ENCODE data around the gene RETREG3.

The RETREG3 gene

GRCh38 chr17:42591411-42591810 is 17.8 kb downstream of the RETREG3 start:
- ATAC-seq (ENCODE audit: low read depth), result peak; percentile 16; the same call in 1 of the 3 replicates
- TF ChIP-seq CTCF (IDR thresholded peaks at IDR 0.05; ENCODE audit: poor library complexity, severe bottlenecking), result no peak

GRCh38 chr17:42590886-42591285 is 18.3 kb downstream of the RETREG3 start:
- no peak for ATAC-seq (ENCODE audit: low read depth)
- no peaks in the 10 kb centered on the region for H3K9me3 ChIP-seq (ENCODE audit: severe bottlenecking)

More at GRCh38 chr17:42591411-42591810, 17.8 kb downstream of the RETREG3 start:
- no peak for DNase-seq (ENCODE audit: low spot score)
- peaks cover 28% of the 10 kb centered on the region for H3K4me1 ChIP-seq (ENCODE audit: insufficient read depth, poor library complexity, severe bottlenecking)
- no peaks in the 10 kb centered on the region for H3K27me3 ChIP-seq (ENCODE audit: insufficient read depth, poor library complexity, severe bottlenecking)
- no peaks in the 10 kb centered on the region for H3K9me3 ChIP-seq (ENCODE audit: severe bottlenecking)
- H3K27ac ChIP-seq (ENCODE audit: poor library complexity, severe bottlenecking), result peak overlapping the region; percentile 54
- peaks cover 53% of the 10 kb centered on the region for H3K36me3 ChIP-seq (ENCODE audit: low read depth)
- H3K4me3 ChIP-seq (ENCODE audit: severe bottlenecking), result no peak overlapping the region

DNA sequence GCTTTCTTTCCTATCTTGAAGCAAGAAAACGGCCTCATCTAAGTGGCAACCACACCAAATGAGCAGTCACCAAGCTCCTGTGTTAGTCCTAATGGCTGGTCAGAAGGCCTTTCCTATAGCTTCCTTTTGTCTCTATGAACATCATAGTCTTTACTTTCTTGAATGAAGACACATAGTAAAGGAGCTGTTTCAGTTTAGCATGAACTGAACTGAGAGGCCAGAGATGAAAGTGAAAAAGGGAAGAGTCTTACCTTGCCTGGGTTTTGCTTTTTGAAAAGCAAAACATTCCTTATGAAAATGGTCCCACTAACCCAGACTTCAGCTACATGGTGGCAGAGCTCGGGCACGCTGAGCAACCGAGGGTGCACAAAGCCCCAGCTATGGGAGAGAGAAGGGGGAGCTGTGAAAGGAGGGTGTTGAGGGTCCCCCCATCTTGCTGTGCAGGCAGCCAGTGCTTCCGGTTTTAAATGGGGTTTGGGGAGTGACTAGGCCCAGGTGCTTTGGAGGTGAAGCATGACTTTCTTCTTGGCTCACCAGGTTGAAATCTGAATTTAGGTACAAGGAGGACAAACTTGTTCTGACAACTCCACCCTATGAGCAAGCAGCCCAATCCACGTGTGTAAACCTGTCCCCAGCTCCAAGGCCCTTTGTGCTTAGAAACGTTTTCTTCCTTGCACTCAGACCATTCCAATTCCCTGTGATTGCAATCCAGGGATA is 22.5 kb downstream of the RETREG3 start:
- DNase-seq (ENCODE audit: low spot score) (no peak), ATAC-seq (ENCODE audit: low read depth) (peak; percentile 87)
- H3K4me1 ChIP-seq (ENCODE audit: insufficient read depth, poor library complexity, severe bottlenecking), result peaks cover 26% of the 10 kb centered on the region
- H3K27me3 ChIP-seq (ENCODE audit: insufficient read depth, poor library complexity, severe bottlenecking), result no peaks in the 10 kb centered on the region
- H3K4me3 ChIP-seq (ENCODE audit: severe bottlenecking), result no peak overlapping the region
- peaks cover 91% of the 10 kb centered on the region for H3K36me3 ChIP-seq (ENCODE audit: low read depth)
- peak overlapping the region; percentile 86 for H3K27ac ChIP-seq (ENCODE audit: poor library complexity, severe bottlenecking)
- no peaks in the 10 kb centered on the region for H3K9me3 ChIP-seq (ENCODE audit: severe bottlenecking)
- TF ChIP-seq CTCF (IDR thresholded peaks at IDR 0.05; ENCODE audit: poor library complexity, severe bottlenecking), result no peak

More at GRCh38 chr17:42590886-42591285, 18.3 kb downstream of the RETREG3 start:
- no peaks in the 10 kb centered on the region for H3K27me3 ChIP-seq (ENCODE audit: insufficient read depth, poor library complexity, severe bottlenecking)
- DNase-seq (ENCODE audit: low spot score), result no peak
- peak overlapping the region; percentile 54 for H3K27ac ChIP-seq (ENCODE audit: poor library complexity, severe bottlenecking)
- no peak overlapping the region for H3K4me3 ChIP-seq (ENCODE audit: severe bottlenecking)
- no peak for TF ChIP-seq CTCF (IDR thresholded peaks at IDR 0.05; ENCODE audit: poor library complexity, severe bottlenecking)
- H3K4me1 ChIP-seq (ENCODE audit: insufficient read depth, poor library complexity, severe bottlenecking), result peaks cover 32% of the 10 kb centered on the region
- peaks cover 58% of the 10 kb centered on the region for H3K36me3 ChIP-seq (ENCODE audit: low read depth)

- Histone ChIP-seq H3K4me1 (ENCODE audit: insufficient read depth, poor library complexity, severe bottlenecking) (peaks cover 20% of the 10 kb centered on the region), H3K27ac (ENCODE audit: poor library complexity, severe bottlenecking) (peak overlapping the region; percentile 86), H3K9me3 (ENCODE audit: severe bottlenecking) (no peaks in the 10 kb centered on the region), H3K4me3 (ENCODE audit: severe bottlenecking) (no peak overlapping the region), H3K36me3 (ENCODE audit: low read depth) (peaks cover 82% of the 10 kb centered on the region), H3K27me3 (ENCODE audit: insufficient read depth, poor library complexity, severe bottlenecking) (no peaks in the 10 kb centered on the region)
- TF ChIP-seq CTCF (IDR thresholded peaks at IDR 0.05; ENCODE audit: poor library complexity, severe bottlenecking), result no peak
- DNase-seq (ENCODE audit: low spot score), result no peak
- no peak for ATAC-seq (ENCODE audit: low read depth)
Measured at GRCh38 chr17:42585353-42585752, 23.8 kb downstream of the RETREG3 start.

GRCh38 chr17:42584880-42585279 is 24.3 kb downstream of the RETREG3 start:
- no peak for DNase-seq (ENCODE audit: low spot score)
- ATAC-seq (ENCODE audit: low read depth), result no peak
- Histone ChIP-seq H3K27ac (ENCODE audit: poor library complexity, severe bottlenecking) (no peak overlapping the region), H3K36me3 (ENCODE audit: low read depth) (peaks cover 82% of the 10 kb centered on the region), H3K27me3 (ENCODE audit: insufficient read depth, poor library complexity, severe bottlenecking) (no peaks in the 10 kb centered on the region), H3K4me1 (ENCODE audit: insufficient read depth, poor library complexity, severe bottlenecking) (peaks cover 20% of the 10 kb centered on the region), H3K9me3 (ENCODE audit: severe bottlenecking) (no peaks in the 10 kb centered on the region), H3K4me3 (ENCODE audit: severe bottlenecking) (no peak overlapping the region)
- TF ChIP-seq CTCF (IDR thresholded peaks at IDR 0.05; ENCODE audit: poor library complexity, severe bottlenecking), result no peak
